Liver (tissue), 9 donors: ENCODE data around the gene GJD3. TPM values are rescaled to one million over a fixed set of nuclear protein-coding genes. Genes with fewer than 3 reads are reported as not detected.

Experiments used
- DNase-seq: peaks from one replicate; pipeline ENCODE4 v3.0.0-alpha.2; 2017; ENCODE audit warnings: low spot score
- H3K27ac ChIP-seq, 2 donors: one replicate each; pipeline ENCODE4 v1.7.0; 2013; ENCODE audit warnings: inconsistent platforms in 2 of 2, low read length in 2 of 2, control low read depth in 1 of 2, low read depth in 1 of 2, mild to moderate bottlenecking in 1 of 2
- H3K27me3 ChIP-seq, 4 donors: one replicate each; pipeline versions ENCODE4 v1.6.1 to v1.7.0; 2013; ENCODE audit warnings: low read length in 3 of 4, inconsistent platforms in 1 of 4, mild to moderate bottlenecking in 1 of 4, moderate library complexity in 1 of 4; ENCODE audit not compliant: control insufficient read depth in 4 of 4, insufficient read depth in 4 of 4
- H3K36me3 ChIP-seq, 4 donors: one replicate each; pipeline versions ENCODE4 v1.6.1 to v1.7.0; 2013; ENCODE audit warnings: low read length in 3 of 4, mild to moderate bottlenecking in 3 of 4, low read depth in 1 of 4, moderate library complexity in 1 of 4; ENCODE audit not compliant: control insufficient read depth in 4 of 4, insufficient read depth in 3 of 4
- H3K4me1 ChIP-seq, 4 donors: one replicate each; pipeline versions ENCODE4 v1.6.1 to v1.7.0; 2013; ENCODE audit warnings: low read length in 3 of 4, mild to moderate bottlenecking in 3 of 4, moderate library complexity in 1 of 4; ENCODE audit not compliant: control insufficient read depth in 4 of 4, insufficient read depth in 4 of 4
- H3K4me3 ChIP-seq, 3 donors: one replicate each; pipeline versions ENCODE4 v1.6.1 to v1.7.0; 2013; ENCODE audit warnings: low read length in 3 of 3, control low read depth in 1 of 3, low read depth in 1 of 3, mild to moderate bottlenecking in 1 of 3
- H3K9ac ChIP-seq, 2 donors: one replicate each; pipeline ENCODE4 v1.7.0; 2013; ENCODE audit warnings: low read length in 2 of 2, mild to moderate bottlenecking in 2 of 2, moderate library complexity in 2 of 2, control low read depth in 1 of 2, low read depth in 1 of 2
- H3K9me3 ChIP-seq, 4 donors: one replicate each; pipeline versions ENCODE4 v1.6.1 to v1.7.0; 2013; ENCODE audit warnings: low read length in 3 of 4; ENCODE audit not compliant: control insufficient read depth in 4 of 4
- ATF3 ChIP-seq: IDR thresholded peaks from 2 replicates; pipeline ENCODE4 v1.6.1; 2016; ENCODE audit warnings: antibody characterized with exemption
- CTCF ChIP-seq: fragments of 150-350 bp; IDR thresholded peaks from 2 replicates; pipeline ENCODE4 v1.5.1; 2017; ENCODE audit warnings: improper control_type of control experiment, low read depth, low read length; ENCODE audit not compliant: missing input control
- EGR1 ChIP-seq, 2 donors: IDR thresholded peaks; 2 replicates each; pipeline ENCODE4 v1.6.1; 2016 to 2018; ENCODE audit warnings: antibody characterized with exemption in 2 of 2, low read depth in 2 of 2
- FOXA1 ChIP-seq: IDR thresholded peaks from 2 replicates; pipeline ENCODE4 v1.6.1; 2016; ENCODE audit warnings: antibody characterized with exemption
- FOXA2 ChIP-seq: IDR thresholded peaks from 2 replicates; pipeline ENCODE4 v1.6.1; 2016; ENCODE audit warnings: antibody characterized with exemption
- GABPA ChIP-seq, 2 donors: IDR thresholded peaks in 1 of 2; conservative IDR thresholded peaks in 1 of 2; 2 replicates each; pipeline ENCODE4 v1.6.1; 2016; ENCODE audit warnings: antibody characterized with exemption in 2 of 2, mild to moderate bottlenecking in 1 of 2, moderate library complexity in 1 of 2
- HNF4A ChIP-seq, 2 donors: conservative IDR thresholded peaks; 2 replicates each; pipeline ENCODE4 v1.6.1; 2016; ENCODE audit warnings: antibody characterized with exemption in 2 of 2, mild to moderate bottlenecking in 2 of 2
- HNF4G ChIP-seq: IDR thresholded peaks from 2 replicates; pipeline ENCODE4 v1.6.1; 2016; ENCODE audit warnings: antibody characterized with exemption
- JUND ChIP-seq, 2 donors: IDR thresholded peaks; 2 replicates each; pipeline ENCODE4 v1.6.1; 2016; ENCODE audit warnings: antibody characterized with exemption in 2 of 2
- MAX ChIP-seq: IDR thresholded peaks from 2 replicates; pipeline ENCODE4 v1.6.1; 2016; ENCODE audit warnings: antibody characterized with exemption
- NR2F2 ChIP-seq: IDR thresholded peaks from 2 replicates; pipeline ENCODE4 v1.6.1; 2016; ENCODE audit warnings: antibody characterized with exemption
- RAD21 ChIP-seq, 2 donors: IDR thresholded peaks; 2 replicates each; pipeline ENCODE4 v1.6.1; 2016; ENCODE audit warnings: antibody characterized with exemption in 2 of 2, mild to moderate bottlenecking in 2 of 2
- REST ChIP-seq: IDR thresholded peaks from 2 replicates; pipeline ENCODE4 v1.6.1; 2016; ENCODE audit warnings: antibody characterized with exemption, mild to moderate bottlenecking
- RXRA ChIP-seq, 2 donors: IDR thresholded peaks; 2 replicates each; pipeline ENCODE4 v1.6.1; 2017 to 2018; ENCODE audit warnings: antibody characterized with exemption in 2 of 2, mild to moderate bottlenecking in 1 of 2
- SP1 ChIP-seq: IDR thresholded peaks from 2 replicates; pipeline ENCODE4 v1.6.1; 2018; ENCODE audit warnings: antibody characterized with exemption, mild to moderate bottlenecking
- TAF1 ChIP-seq: conservative IDR thresholded peaks from 2 replicates; pipeline ENCODE4 v1.6.1; 2016; ENCODE audit warnings: antibody characterized with exemption, mild to moderate bottlenecking
- YY1 ChIP-seq: IDR thresholded peaks from 2 replicates; pipeline ENCODE4 v1.6.1; 2016; ENCODE audit warnings: antibody characterized with exemption, mild to moderate bottlenecking
- ZBTB33 ChIP-seq: IDR thresholded peaks from 2 replicates; pipeline ENCODE4 v1.6.1; 2016; ENCODE audit warnings: antibody characterized with exemption
- WGBS: extraction: QIAGEN DNeasy Blood & Tissue Kit; methylation state at CpG from one replicate; pipeline ENCODE4 v1.1.7; 2013; 5-methylcytosine and 5-hydroxymethylcytosine counted together
- polyA plus RNA-seq, 2 donors: library from polyadenylated mRNA; stranded (reverse) in 1 of 2; unstranded in 1 of 2; fragments of 200-250 nt in 1 of 2; fragments of >200 nt in 1 of 2; fragmentation: Nextera tagmentation in 1 of 2; extraction: Ambion mirVana in 1 of 2; gene quantifications; one replicate each; pipeline versions ENCODE4 v1.2.1 to v1.2.3, GENCODE V29; 2013 to 2015
- total RNA-seq, 2 donors: library from RNA; depleted of rRNA; stranded (reverse); fragments of >200 nt; gene quantifications; one replicate each; pipeline ENCODE4 v1.2.3, GENCODE V29; 2014
- donor health status: healthy.
- donor health status: healthy.
- donor health status: healthy.
- donor health status: healthy.
- donor health status: healthy.

Gene GJD3
- total and polyA plus RNA-seq, 4 donors = 0.47 to 0.59 (median 0.48) TPM; not detected in 1

GRCh38 chr17:40317880-40318829 is 46.4 kb downstream of the GJD3 start:
- no peaks in the 10 kb centered on the region for H3K27me3 ChIP-seq
- peak overlapping the region; percentile 81 to 94 for H3K27ac ChIP-seq
- peaks cover 40 to 83% (median 75%) of the 10 kb centered on the region in 4 donors for H3K4me1 ChIP-seq
- TF ChIP-seq RXRA (IDR thresholded peaks at IDR 0.05) (peak; percentile 73 to 80), EGR1 (IDR thresholded peaks at IDR 0.05; ENCODE audit: low read depth in 2 of 2) (peak; percentile 95 to 98), FOXA2 (no peak), YY1 (peak; percentile 95), REST (peak; percentile 62), JUND (IDR thresholded peaks at IDR 0.05) (peak in 1 of 2 donors; percentile 15), MAX (peak; percentile 86), HNF4A (conservative IDR thresholded peaks at IDR 0.05) (peak; percentile 36 to 45), ATF3 (no peak), SP1 (peak; percentile 90), ZBTB33 (peak; percentile 49), GABPA (IDR thresholded peaks at IDR 0.05 in 1 of 2, conservative IDR thresholded peaks at IDR 0.05 in 1 of 2) (peak in 1 of 2 donors; percentile 33), NR2F2 (no peak), CTCF (no peak), HNF4G (no peak), FOXA1 (no peak), TAF1 (no peak), RAD21 (IDR thresholded peaks at IDR 0.05) (peak in 1 of 2 donors; percentile 31)
- peak overlapping the region; percentile 80 to 87 for H3K9ac ChIP-seq
- peak; percentile 92 for DNase-seq
- H3K36me3 ChIP-seq = no peaks in the 10 kb centered on the region
- H3K4me3 ChIP-seq = peak overlapping the region; percentile 61 to 86 (median 75)
- no peaks in the 10 kb centered on the region for H3K9me3 ChIP-seq
- under 1% methylated on average over 70 of the region's 70 CpGs for WGBS
